ENCODE data around the gene OCIAD2. TPM values are rescaled to one million over a fixed set of nuclear protein-coding genes. Genes with fewer than 3 reads are reported as not detected.

The OCIAD2 gene
- total and polyA plus RNA-seq, 8 donors: 15.5 to 52.4 (median 19.2) TPM

GRCh38 chr4:48904541-48905142 lies 1.9 kb downstream of the OCIAD2 start:
- H3K4me3 ChIP-seq: no peak overlapping the region
- H3K36me3 ChIP-seq: peaks cover 0 to 12% (median 4%) of the 10 kb centered on the region in 3 donors
- peaks cover 0 to 7% (median 6%) of the 10 kb centered on the region in 3 donors for H3K4me1 ChIP-seq
- no peak overlapping the region for H3K27ac ChIP-seq
- DNase-seq (no peak), ATAC-seq (no peak), FAIRE-seq (no peak)
- 89 to 94% methylated on average over 3 of the region's 3 CpGs for WGBS, 2 donors
- intact Hi-C loops (cut with DNase I): no loop called here
- no peaks in the 10 kb centered on the region for H3K9me3 ChIP-seq
- TF ChIP-seq CTCF (IDR thresholded peaks at IDR 0.05): no peak
- H3K27me3 ChIP-seq: no peaks in the 10 kb centered on the region

- DNase-seq (no peak), FAIRE-seq (no peak), ATAC-seq (no peak)
- Histone ChIP-seq H3K27ac (no peak overlapping the region), H3K4me3 (no peak overlapping the region), H3K36me3 (peaks cover 0 to 12% (median 4%) of the 10 kb centered on the region in 3 donors), H3K4me1 (peaks cover 0 to 7% (median 6%) of the 10 kb centered on the region in 3 donors), H3K9me3 (no peaks in the 10 kb centered on the region), H3K27me3 (no peaks in the 10 kb centered on the region)
- WGBS, 2 donors: 93 to 97% methylated on average over 4 of the region's 4 CpGs
- TF ChIP-seq CTCF (IDR thresholded peaks at IDR 0.05): no peak
- intact Hi-C loops (cut with DNase I): no loop called here
Measured at GRCh38 chr4:48904101-48904500, 2.5 kb downstream of the OCIAD2 start.

DNA sequence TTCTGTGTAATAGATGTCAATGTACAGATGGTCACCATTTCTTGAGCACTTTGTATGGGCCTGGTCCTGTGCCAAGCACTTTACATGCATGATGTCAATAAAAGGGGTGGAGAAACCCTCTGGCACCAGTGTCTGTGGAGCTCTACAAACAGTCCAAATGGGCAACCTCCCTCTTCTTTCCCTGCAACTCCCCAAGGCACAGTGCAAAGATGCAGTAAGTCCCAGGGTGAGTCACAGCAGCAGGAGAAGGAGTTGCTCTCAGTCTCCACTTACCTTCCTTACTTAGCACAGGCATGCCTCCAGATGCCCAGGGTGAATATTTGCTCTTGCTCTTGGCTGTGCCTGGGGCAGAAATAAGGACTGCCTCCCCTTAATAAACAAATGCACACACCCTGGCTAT lies 4.3 kb downstream of the OCIAD2 start:
- H3K36me3 ChIP-seq: peaks cover 0 to 15% (median 4%) of the 10 kb centered on the region in 3 donors
- intact Hi-C loops (cut with DNase I): no loop called here
- no peak for DNase-seq
- TF ChIP-seq CTCF (IDR thresholded peaks at IDR 0.05): no peak
- peaks cover 0 to 7% (median 6%) of the 10 kb centered on the region in 3 donors for H3K4me1 ChIP-seq
- no peaks in the 10 kb centered on the region for H3K9me3 ChIP-seq
- no peak for FAIRE-seq
- no peak overlapping the region for H3K4me3 ChIP-seq
- no peaks in the 10 kb centered on the region for H3K27me3 ChIP-seq
- H3K27ac ChIP-seq: no peak overlapping the region
- ATAC-seq: no peak

- 94 to 98% methylated on average over 4 of the region's 4 CpGs for WGBS, 2 donors
- intact Hi-C loops (cut with DNase I): no loop called here
- ATAC-seq: no peak
- Histone ChIP-seq H3K36me3 (peaks cover 0 to 15% (median 4%) of the 10 kb centered on the region in 3 donors), H3K9me3 (no peaks in the 10 kb centered on the region), H3K4me1 (peaks cover 0 to 7% (median 6%) of the 10 kb centered on the region in 3 donors), H3K27ac (no peak overlapping the region), H3K27me3 (no peaks in the 10 kb centered on the region), H3K4me3 (no peak overlapping the region)
- no peak for DNase-seq
- no peak for FAIRE-seq
- no peak for TF ChIP-seq CTCF (IDR thresholded peaks at IDR 0.05)
Measured at GRCh38 chr4:48901196-48901595, 5.4 kb downstream of the OCIAD2 start.

DNA sequence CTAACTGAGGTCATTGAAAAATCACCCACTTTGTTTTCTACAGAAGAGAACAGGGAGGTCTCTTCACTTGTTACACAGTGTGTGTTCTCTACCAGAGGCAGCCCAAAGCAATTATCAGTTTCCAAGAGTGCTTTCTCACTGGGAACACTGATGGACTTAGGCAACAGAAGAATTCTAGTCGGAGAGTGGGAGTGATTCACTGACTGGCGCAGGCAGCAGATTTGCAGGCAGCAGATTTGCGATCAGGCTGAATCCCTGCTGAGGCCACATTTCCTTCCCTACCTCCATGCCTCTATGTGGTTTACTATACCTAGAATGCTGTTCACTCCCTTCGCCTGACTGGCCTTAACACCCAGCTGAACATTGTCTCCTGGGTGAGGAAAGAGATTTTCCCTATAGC lies 6.6 kb downstream of the OCIAD2 start:
- FAIRE-seq: no peak
- ATAC-seq: no peak

More for the DNA sequence above, 6.6 kb downstream of the OCIAD2 start:
- H3K9me3 ChIP-seq: no peaks in the 10 kb centered on the region
- intact Hi-C loops (cut with DNase I): no loop called here
- no peak for DNase-seq
- H3K27me3 ChIP-seq: no peaks in the 10 kb centered on the region
- H3K4me3 ChIP-seq: no peak overlapping the region
- 89 to 91% methylated on average over 4 of the region's 4 CpGs for WGBS, 2 donors
- peaks cover 0 to 15% (median 4%) of the 10 kb centered on the region in 3 donors for H3K36me3 ChIP-seq
- no peak for TF ChIP-seq CTCF (IDR thresholded peaks at IDR 0.05)
- no peak overlapping the region for H3K27ac ChIP-seq
- H3K4me1 ChIP-seq: no peaks in the 10 kb centered on the region
